GM12878 (cell line): ENCODE measurements around the gene PREP.

Experiments
- EP300 ChIP-seq, 2 experiments: fragments of 150-350 bp in 1 of 2; IDR thresholded peaks; 2 replicates each; pipeline ENCODE4 v1.6.1; 2011 to 2012; ENCODE audit warnings: low read depth in 2 of 2, low read length in 2 of 2, borderline replicate concordance in 1 of 2, improper control_type of control experiment in 1 of 2, inconsistent platforms in 1 of 2; ENCODE audit not compliant: control insufficient read depth in 1 of 2
- JUNB ChIP-seq: IDR thresholded peaks from 2 replicates; pipeline ENCODE4 v1.6.1; 2016; ENCODE audit warnings: antibody characterized with exemption, mild to moderate bottlenecking

GRCh38 chr6:105433723-105434122 lies 30.8 kb upstream of the PREP start:
- TF ChIP-seq JUNB, result no peak
- TF ChIP-seq EP300 (IDR thresholded peaks at IDR 0.05; ENCODE audit: borderline replicate concordance in 1 of 2, control insufficient read depth in 1 of 2, low read depth in 2 of 2, low read length in 2 of 2), result no peak
